ENCODE data around the gene NECAB2.

Gene NECAB2

GRCh38 chr16:83960521-83961249 is 7.4 kb upstream of the NECAB2 start:
- TF ChIP-seq CSRNP3 (CRISPR knock-in tag; IDR thresholded peaks at IDR 0.05) (no peak), GLIS3 (CRISPR knock-in tag; IDR thresholded peaks at IDR 0.05) (no peak), ZNF70 (CRISPR knock-in tag; IDR thresholded peaks at IDR 0.05) (no peak), SNAI2 (CRISPR knock-in tag; IDR thresholded peaks at IDR 0.05) (no peak), PATZ1 (CRISPR knock-in tag; IDR thresholded peaks at IDR 0.05; ENCODE audit: borderline replicate concordance) (no peak), ISL1 (CRISPR knock-in tag; IDR thresholded peaks at IDR 0.05) (no peak), CSDC2 (CRISPR knock-in tag; IDR thresholded peaks at IDR 0.05) (no peak), CREB5 (CRISPR knock-in tag; IDR thresholded peaks at IDR 0.05; ENCODE audit: low read depth) (no peak), TSHZ2 (CRISPR knock-in tag; IDR thresholded peaks at IDR 0.05) (no peak), TOX (CRISPR knock-in tag; IDR thresholded peaks at IDR 0.05; ENCODE audit: borderline replicate concordance) (no peak), PPARA (CRISPR knock-in tag; IDR thresholded peaks at IDR 0.05; ENCODE audit: borderline replicate concordance) (no peak), BACH2 (CRISPR knock-in tag; IDR thresholded peaks at IDR 0.05; ENCODE audit: borderline replicate concordance) (no peak)
- no peak for ATAC-seq

GRCh38 chr16:83961591-83961990 is 6.5 kb upstream of the NECAB2 start:
- TF ChIP-seq POU6F1 (CRISPR knock-in tag; IDR thresholded peaks at IDR 0.05; ENCODE audit: borderline replicate concordance, low read depth), result no peak
- TF ChIP-seq ZNF70 (CRISPR knock-in tag; IDR thresholded peaks at IDR 0.05), result no peak
- no peak for TF ChIP-seq ARNTL (CRISPR knock-in tag; IDR thresholded peaks at IDR 0.05; ENCODE audit: borderline replicate concordance, low read depth)
- no peak for TF ChIP-seq OSR1 (CRISPR knock-in tag; IDR thresholded peaks at IDR 0.05)
- no peak for TF ChIP-seq CREB5 (CRISPR knock-in tag; IDR thresholded peaks at IDR 0.05; ENCODE audit: low read depth)
- no peak for TF ChIP-seq ZFP30 (CRISPR knock-in tag; IDR thresholded peaks at IDR 0.05)
- TF ChIP-seq TSHZ2 (CRISPR knock-in tag; IDR thresholded peaks at IDR 0.05), result no peak
- no peak for TF ChIP-seq ZNF565 (CRISPR knock-in tag; conservative IDR thresholded peaks at IDR 0.05; ENCODE audit: low read depth)
- TF ChIP-seq ESRRG (CRISPR knock-in tag; IDR thresholded peaks at IDR 0.05), result no peak
- no peak for TF ChIP-seq ZC3H10 (CRISPR knock-in tag; IDR thresholded peaks at IDR 0.05)
- no peak for TF ChIP-seq PATZ1 (CRISPR knock-in tag; IDR thresholded peaks at IDR 0.05; ENCODE audit: borderline replicate concordance)
- no peak for TF ChIP-seq ISL1 (CRISPR knock-in tag; IDR thresholded peaks at IDR 0.05)
- no peak for TF ChIP-seq ZFP3 (CRISPR knock-in tag; IDR thresholded peaks at IDR 0.05)
- TF ChIP-seq SNAI2 (CRISPR knock-in tag; IDR thresholded peaks at IDR 0.05), result no peak
- no peak for TF ChIP-seq BACH2 (CRISPR knock-in tag; IDR thresholded peaks at IDR 0.05; ENCODE audit: borderline replicate concordance)
- no peak for ATAC-seq
